Measurements from ENCODE around the gene RHBDL1.

RHBDL1 gene

DNA sequence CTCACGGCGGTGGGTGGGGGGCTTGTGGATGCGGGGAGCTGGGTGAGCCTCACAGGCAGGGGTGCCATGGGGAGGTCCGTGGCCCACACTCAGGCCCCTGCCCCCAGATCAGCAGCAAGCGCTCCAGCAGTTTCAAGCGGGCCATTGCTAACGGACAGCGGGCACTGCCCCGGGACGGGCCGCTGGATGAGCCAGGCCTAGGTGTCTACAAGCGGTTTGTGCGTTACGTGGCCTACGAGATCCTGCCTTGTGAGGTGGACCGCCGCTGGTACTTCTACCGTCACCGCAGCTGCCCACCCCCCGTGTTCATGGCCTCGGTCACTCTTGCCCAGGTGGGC, 1.1 kb downstream of the RHBDL1 start:
- DNase-seq: no peak

DNA sequence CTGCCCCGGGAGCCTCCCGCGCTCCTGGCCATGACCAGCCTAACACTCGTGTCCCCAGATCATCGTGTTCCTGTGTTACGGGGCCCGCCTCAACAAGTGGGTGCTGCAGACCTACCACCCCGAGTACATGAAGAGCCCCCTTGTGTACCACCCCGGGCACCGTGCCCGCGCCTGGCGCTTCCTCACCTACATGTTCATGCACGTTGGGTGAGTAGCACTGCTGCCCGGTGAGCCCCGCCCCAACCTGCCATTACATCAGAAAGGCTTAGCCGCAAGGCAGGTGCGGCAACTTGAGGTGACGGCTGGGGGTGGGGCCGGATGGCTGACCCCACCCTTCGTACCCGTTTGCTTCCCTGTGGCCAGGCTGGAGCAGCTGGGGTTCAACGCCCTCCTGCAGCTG, 1.4 kb downstream of the RHBDL1 start:
- no peak for DNase-seq

DNA sequence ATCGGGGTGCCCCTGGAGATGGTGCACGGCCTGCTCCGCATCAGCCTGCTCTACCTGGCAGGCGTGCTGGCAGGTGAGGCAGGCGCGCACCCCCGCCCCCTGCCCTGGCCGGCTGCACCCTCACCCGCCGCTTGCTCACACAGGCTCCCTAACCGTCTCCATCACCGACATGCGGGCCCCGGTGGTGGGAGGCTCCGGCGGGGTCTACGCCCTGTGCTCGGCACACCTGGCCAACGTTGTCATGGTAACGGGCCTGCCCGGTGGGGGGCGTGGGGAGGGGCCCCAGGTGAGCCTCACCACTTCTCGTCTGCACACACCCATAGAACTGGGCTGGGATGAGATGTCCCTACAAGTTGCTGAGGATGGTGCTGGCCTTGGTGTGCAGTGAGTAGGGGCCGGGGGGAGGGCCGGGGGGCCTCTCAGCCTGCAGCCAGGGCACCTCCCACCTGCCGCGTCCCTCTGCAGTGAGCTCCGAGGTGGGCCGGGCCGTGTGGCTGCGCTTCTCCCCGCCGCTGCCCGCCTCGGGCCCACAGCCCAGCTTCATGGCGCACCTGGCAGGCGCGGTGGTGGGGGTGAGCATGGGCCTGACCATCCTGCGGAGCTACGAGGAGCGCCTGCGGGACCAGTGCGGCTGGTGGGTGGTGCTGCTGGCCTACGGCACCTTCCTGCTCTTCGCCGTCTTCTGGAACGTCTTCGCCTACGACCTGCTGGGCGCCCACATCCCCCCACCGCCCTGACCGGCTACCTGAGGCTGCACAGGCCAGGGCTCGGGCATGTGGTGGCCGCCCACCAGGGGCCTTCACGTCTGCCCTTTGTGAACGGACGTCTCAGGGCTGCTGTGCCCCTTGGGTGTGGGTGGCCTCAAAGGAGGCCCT, 2.1 kb downstream of the RHBDL1 start:
- no peak for DNase-seq

- DNase-seq: no peak
These were observed 2.9 kb downstream of the RHBDL1 start for GRCh38 chr16:678209-678857.

DNA sequence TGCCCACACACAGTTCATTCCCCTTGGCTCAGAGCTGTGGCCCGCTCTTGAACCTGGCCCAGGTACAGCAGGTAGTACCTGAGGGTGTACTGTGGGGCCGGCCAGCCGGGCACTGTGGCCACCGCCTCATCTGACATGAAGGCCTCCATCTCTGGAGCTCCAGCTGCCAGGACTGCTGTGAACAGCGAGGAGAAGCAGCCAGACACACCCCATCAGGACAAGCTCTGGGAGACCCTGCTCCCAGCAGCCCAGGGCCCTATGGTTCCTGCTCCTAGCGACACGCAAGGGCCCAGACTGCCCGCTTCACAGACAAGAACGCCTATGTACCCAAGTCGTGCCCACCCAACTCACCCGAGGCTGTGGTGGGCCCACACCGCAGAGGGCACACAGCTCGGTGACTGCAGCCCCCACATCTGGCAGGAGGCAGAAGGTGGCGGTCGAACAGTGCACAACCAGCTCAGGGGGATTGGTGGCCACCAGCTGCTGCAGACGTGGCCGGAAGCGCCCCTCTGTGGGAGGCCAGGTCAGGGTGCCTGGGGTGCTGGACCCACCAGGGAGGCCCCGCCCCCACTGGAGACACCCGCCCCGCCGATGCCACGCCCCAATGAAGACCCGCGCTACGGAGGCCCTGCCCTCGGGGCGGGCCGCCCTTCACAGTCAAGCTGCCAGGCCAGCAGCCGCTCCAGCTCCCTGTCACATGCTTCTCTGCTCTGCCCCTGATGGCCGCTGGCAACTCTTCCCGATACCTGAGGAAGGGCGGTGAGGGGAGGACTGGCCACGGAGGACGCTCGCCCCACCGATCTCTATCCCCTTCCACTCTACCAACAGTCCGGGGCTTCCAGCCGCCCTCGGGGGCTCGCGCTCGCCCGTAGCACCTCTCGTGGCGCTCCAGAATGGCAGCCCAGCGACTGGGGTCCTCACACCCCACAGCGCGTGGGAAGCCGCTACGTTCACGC, 3.7 kb downstream of the RHBDL1 start:
- peak; percentile 54 for DNase-seq

DNA sequence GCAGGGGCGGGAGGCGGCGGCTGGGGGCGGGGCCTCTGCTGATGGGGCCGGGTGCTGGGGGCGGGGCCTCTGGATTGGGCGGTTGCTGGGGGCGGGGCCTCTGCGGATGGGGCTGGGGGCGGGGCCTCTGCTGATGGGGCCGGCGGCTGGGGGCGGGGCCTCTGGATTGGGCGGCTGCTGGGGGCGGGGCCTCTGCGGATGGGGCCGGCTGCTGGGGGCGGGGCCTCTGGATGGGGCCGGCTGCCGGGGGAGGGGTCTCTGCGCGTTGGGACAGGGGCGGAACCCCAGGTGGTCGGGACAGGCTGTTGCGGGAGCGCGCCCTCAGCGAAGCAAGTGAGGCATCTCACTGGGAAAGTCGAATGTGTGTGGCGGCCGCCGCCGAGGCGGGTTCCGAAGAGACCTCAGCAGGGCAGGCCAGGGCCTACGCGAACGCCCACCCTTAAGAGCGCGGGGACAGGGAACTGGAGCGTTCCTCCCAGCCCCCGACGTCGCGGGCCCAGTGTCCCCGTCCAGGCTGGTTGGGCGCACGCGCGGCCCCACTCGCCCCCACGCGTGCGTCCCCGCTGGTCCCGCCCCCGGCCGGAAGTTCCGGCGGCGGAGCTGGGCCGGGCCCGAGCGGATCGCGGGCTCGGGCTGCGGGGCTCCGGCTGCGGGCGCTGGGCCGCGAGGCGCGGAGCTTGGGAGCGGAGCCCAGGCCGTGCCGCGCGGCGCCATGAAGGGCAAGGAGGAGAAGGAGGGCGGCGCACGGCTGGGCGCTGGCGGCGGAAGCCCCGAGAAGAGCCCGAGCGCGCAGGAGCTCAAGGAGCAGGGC, 4.5 kb downstream of the RHBDL1 start, which contains the start of gene STUB1:
STUB1 (plus strand) TSS at position 597 of the 811 bp plus-strand sequence; CDS start at position 713, 116 bp downstream.
- peak; percentile 78 for DNase-seq

DNA sequence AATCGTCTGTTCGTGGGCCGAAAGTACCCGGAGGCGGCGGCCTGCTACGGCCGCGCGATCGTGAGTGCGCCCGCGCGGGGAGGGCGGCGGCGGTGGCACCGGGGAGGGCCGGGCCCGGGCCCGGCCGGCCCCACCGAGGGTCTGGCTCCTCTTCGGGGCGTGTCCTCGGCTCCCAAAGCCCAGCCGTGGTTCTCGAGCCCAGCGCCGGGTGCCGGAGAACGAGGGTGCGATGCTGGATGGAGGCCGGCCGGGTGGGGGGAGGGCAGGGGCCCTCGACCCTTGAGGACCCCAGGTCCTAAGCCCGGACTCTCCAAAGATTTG, 5.1 kb downstream of the RHBDL1 start:
- DNase-seq: no peak

GRCh38 chr16:680967-681745, 5.7 kb downstream of the RHBDL1 start:
- DNase-seq: no peak

- DNase-seq: no peak
These were observed 6.4 kb downstream of the RHBDL1 start for GRCh38 chr16:681746-682427.

DNA sequence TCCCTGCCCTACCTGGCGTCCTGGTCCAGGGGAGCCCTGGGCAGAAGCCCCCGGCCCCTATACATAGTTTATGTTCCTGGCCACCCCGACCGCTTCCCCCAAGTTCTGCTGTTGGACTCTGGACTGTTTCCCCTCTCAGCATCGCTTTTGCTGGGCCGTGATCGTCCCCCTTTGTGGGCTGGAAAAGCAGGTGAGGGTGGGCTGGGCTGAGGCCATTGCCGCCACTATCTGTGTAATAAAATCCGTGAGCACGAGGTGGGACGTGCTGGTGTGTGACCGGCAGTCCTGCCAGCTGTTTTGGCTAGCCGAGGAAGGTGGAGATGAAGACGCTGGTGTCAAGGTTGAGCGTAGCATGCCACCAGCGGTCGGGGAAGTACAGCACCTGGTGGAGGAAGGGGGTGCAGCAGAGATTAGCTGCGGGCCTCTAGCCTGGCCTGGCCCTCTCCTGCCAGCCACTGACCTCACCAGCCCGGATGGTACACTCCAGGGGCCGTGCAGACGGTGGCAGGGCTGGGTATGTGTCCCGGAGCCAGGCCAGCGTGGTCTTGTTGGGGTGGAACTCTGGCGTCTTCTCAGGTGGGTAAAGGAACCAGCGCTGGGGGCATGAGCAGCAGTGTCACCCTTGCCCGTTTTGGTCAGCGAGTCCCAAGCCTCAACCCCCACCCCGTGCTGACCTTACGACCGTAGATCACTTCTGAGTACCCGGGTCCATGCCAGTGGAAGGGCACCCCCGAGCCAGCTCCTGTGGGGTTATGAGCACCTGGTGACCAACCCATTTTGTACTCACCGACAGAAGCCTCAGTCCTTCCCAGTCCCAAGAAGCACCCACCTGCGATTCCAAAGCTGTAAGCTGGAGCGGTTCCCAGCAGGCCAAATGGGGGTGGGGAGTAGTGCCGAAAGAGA, 7.3 kb downstream of the RHBDL1 start:
- DNase-seq: no peak

DNA sequence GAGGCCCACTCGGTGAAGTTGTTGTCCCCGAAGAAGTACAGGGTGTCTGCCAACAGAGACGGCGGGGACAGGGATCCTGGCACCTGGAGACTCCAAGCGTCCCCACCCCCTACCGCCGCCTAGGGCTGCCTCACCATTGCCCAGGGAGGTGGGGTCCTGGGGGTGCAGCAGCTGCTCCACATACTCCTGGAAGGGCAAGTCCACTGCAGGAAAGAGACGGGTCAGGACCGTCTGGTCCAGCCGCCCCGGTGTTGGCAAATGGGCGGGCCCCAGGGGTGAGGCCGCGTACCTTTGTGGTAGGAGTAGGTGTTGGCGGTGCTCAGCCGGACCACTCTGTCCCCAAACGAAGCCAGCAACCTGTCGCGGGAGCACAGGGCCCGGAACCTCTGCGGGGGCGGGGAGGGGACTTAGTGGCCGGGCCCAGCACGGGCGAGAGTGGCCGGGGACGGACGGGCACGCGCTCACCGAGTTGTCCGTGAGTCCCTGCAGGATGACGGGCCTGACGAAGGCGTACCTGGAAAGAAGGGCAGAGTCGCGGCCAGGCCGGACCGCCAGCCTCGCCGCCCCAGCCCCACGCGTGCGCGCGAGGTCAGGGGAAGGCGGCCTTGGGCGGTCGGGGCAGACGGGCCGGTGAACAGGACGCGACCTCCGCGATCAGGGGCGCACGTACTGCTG, 8.1 kb downstream of the RHBDL1 start:
- DNase-seq: no peak

GRCh38 chr16:684071-684794, 8.8 kb downstream of the RHBDL1 start, which contains the start of gene JMJD8:
Gene JMJD8 (minus strand): TSS chr16:684334. CDS start chr16:684319, 15 bp downstream.
- peak; percentile 83 for DNase-seq

DNA sequence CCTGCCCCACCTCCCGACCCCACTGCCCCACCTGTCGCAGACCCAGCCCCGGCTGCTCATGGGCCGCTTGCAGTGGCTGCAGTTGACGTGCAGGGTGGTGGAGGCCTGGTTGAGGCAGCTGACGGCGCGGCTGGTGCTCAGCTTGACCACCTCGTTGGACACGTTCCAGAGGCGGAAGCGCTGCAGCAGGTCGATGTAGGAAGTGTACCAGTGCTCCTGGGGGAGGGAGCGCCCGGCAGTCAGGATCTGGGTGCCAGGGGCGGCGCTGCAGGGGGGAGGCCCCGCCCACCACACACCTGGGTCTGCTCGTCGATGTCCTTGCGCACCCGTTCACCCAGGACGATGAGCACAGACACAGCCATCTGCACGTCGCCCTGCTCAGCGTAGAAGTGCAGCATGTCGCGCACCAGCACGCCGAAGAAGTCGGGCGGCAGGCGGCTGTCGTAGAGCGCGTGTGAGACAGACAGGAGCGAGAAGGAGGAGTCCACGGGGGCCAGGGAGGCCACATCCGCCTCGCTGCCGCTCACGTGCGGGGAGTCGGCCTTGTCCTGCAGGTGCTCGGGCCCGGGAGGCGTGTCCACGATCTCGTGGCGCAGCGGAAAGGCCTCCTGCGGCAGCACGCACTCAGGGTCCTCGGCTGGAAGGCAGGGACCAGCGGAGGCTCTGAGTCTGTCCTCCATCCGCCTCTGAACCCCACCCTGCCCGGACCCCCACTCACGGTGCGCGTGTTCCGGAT, 9.7 kb downstream of the RHBDL1 start:
- DNase-seq: no peak

- DNase-seq: no peak
These were observed 10.5 kb downstream of the RHBDL1 start for GRCh38 chr16:685967-686366.

- no peak for DNase-seq
These were observed 11.2 kb downstream of the RHBDL1 start for GRCh38 chr16:686459-687260.

DNA sequence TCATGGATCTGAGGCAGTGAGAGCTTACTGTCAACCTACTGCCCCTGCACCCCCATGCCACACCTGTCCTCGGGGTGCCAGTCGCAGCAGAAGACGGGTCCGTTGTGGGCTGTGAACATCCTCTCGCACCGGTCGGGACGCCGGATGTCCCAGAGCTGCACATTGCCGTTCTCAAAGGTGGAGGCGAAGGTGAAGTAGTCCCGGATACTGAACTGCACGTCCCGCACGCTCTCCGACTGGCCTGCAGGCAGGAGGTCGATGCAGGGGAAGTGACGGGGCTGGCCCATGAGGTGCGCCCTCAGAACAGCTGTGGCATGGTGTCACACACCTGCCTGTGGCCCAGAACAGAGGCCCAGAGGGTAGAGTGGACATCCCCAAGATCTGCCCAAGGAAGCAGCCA, 12.0 kb downstream of the RHBDL1 start:
- no peak for DNase-seq
